ENCODE results near the gene PDK1.

- TF ChIP-seq CTCF (IDR thresholded peaks at IDR 0.05) (no peak), POLR2AphosphoS5 (IDR thresholded peaks at IDR 0.05; ENCODE audit: low read depth, low read length) (no peak), TCF7L2 (IDR thresholded peaks at IDR 0.05; ENCODE audit: low read depth, low read length) (no peak), SIN3A (IDR thresholded peaks at IDR 0.05; ENCODE audit: borderline replicate concordance, insufficient read depth, low read depth, low read length) (no peak), REST (IDR thresholded peaks at IDR 0.05; ENCODE audit: insufficient read depth in 1 of 2, low read depth in 2 of 2, low read length in 1 of 2) (no peak)
These were observed 83.4 kb downstream of the PDK1 start for GRCh38 chr2:172639256-172639655.
